Measurements from ENCODE around the gene ANKRD44.

DNA sequence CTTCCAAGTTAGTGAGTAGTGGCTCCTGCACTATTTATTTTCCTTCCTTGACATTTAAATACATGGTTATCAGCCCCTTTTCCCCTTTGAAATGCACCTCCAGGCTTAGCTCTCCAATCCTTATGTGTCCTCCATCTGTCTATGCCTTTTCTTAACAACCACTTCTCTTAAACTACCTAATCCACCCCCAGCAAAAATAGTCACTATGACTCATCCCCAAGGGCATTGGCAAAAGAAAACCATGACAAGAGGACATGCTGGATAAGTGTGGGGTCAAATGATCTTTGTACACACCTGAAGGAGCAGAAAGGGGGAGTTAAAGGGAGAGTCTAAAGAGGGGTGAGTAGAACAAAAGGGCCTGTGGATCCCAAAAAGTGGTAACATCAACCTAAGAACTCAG, 127.2 kb downstream of the ANKRD44 start:
- TF ChIP-seq, protein P1, sequence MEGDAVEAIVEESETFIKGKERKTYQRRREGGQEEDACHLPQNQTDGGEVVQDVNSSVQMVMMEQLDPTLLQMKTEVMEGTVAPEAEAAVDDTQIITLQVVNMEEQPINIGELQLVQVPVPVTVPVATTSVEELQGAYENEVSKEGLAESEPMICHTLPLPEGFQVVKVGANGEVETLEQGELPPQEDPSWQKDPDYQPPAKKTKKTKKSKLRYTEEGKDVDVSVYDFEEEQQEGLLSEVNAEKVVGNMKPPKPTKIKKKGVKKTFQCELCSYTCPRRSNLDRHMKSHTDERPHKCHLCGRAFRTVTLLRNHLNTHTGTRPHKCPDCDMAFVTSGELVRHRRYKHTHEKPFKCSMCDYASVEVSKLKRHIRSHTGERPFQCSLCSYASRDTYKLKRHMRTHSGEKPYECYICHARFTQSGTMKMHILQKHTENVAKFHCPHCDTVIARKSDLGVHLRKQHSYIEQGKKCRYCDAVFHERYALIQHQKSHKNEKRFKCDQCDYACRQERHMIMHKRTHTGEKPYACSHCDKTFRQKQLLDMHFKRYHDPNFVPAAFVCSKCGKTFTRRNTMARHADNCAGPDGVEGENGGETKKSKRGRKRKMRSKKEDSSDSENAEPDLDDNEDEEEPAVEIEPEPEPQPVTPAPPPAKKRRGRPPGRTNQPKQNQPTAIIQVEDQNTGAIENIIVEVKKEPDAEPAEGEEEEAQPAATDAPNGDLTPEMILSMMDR (IDR thresholded peaks at IDR 0.05; ENCODE audit: low read depth, low read length): no peak
- TF ChIP-seq, protein P2, sequence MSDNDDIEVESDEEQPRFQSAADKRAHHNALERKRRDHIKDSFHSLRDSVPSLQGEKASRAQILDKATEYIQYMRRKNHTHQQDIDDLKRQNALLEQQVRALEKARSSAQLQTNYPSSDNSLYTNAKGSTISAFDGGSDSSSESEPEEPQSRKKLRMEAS (IDR thresholded peaks at IDR 0.05; ENCODE audit: low read depth, low read length): no peak
- TF ChIP-seq POLR2A (IDR thresholded peaks at IDR 0.05; ENCODE audit: extremely low read depth, insufficient read length) (no peak), MYC (IDR thresholded peaks at IDR 0.05; ENCODE audit: low read depth, low read length) (no peak)

Data from NB4 (cell line).